Measurements from ENCODE around the gene SMIM38.

SMIM38 gene

GRCh38 chr11:69157156-69157821 is 1.6 kb downstream of the SMIM38 start:
- Histone ChIP-seq H3K9ac (ENCODE audit: low read depth, low read length) (no peak overlapping the region), H3K4me3 (ENCODE audit: low read depth, low read length) (no peak overlapping the region), H3K27me3 (ENCODE audit: control insufficient read depth, insufficient read depth, low read length) (no peaks in the 10 kb centered on the region), H3K9me3 (ENCODE audit: control insufficient read depth, insufficient read depth, low read length) (no peaks in the 10 kb centered on the region), H3K4me1 (ENCODE audit: control insufficient read depth, insufficient read depth, low read length) (peaks cover 3% of the 10 kb centered on the region), H3K36me3 (ENCODE audit: control insufficient read depth, insufficient read depth, low read length) (no peaks in the 10 kb centered on the region)

DNA sequence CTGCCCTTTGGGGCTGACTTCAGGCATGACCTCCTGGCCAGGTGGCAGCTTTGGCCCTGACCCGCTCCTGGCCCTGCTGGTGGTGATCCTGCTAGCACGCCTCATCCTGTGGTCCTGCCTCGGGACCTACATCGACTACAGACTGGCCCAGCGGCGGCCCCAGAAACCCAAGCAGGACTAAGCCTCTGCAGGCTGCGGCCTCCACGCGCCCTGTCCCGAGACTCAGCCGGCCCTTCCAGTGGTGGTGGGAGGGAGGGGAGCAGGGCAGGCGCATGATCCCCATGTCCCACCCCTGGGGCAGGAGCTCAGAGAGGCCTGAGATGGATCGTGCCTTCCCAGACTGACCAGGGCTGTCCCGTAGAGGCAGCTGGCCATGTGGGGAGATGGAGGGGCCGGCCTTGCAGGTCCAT is 2.1 kb downstream of the SMIM38 start:
- Histone ChIP-seq H3K27me3 (ENCODE audit: control insufficient read depth, insufficient read depth, low read length) (no peaks in the 10 kb centered on the region), H3K9me3 (ENCODE audit: control insufficient read depth, insufficient read depth, low read length) (no peaks in the 10 kb centered on the region)

GRCh38 chr11:69158301-69159149 is 2.8 kb downstream of the SMIM38 start:
- Histone ChIP-seq H3K4me1 (ENCODE audit: control insufficient read depth, insufficient read depth, low read length) (no peaks in the 10 kb centered on the region), H3K9me3 (ENCODE audit: control insufficient read depth, insufficient read depth, low read length) (no peaks in the 10 kb centered on the region), H3K9ac (ENCODE audit: low read depth, low read length) (no peak overlapping the region), H3K36me3 (ENCODE audit: control insufficient read depth, insufficient read depth, low read length) (no peaks in the 10 kb centered on the region), H3K4me3 (ENCODE audit: low read depth, low read length) (no peak overlapping the region), H3K27me3 (ENCODE audit: control insufficient read depth, insufficient read depth, low read length) (no peaks in the 10 kb centered on the region)

More for the DNA sequence above, 2.1 kb downstream of the SMIM38 start:
- H3K4me1 ChIP-seq (ENCODE audit: control insufficient read depth, insufficient read depth, low read length): no peaks in the 10 kb centered on the region
- no peak overlapping the region for H3K9ac ChIP-seq (ENCODE audit: low read depth, low read length)
- H3K4me3 ChIP-seq (ENCODE audit: low read depth, low read length): no peak overlapping the region
- no peaks in the 10 kb centered on the region for H3K36me3 ChIP-seq (ENCODE audit: control insufficient read depth, insufficient read depth, low read length)

DNA sequence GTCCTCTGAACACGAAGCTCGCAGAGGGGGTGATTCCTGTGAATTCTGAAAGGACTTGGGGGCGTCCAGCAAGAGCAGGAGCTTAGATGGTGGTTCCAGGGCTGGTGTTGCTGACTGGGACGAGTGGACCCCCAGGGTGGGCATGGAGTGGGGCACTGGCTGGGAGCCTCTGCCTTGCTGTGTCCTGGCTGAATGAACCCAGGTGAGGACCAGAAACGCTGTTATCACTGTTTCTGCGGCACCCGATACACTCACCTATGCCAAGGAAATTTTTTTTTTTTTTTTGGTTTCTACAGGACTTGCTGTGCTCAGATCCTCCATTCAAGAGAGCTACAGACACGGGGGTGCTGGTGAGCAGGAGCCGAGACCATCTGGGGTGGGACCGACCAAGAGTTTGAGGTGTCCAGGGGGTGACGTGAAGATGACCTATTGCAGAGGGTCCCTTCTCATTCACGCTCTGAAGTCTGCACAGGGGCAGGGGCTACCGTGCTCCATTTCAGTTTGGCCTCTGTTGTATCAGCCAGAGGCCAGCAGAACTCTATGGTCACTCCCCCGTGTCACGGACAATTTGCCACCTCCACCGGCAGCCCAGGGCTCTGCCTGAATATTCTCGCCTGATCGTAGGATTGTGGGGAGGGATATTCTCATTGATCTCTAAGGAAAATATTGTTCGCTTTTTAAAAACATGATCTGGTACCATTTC is 3.6 kb downstream of the SMIM38 start:
- H3K9me3 ChIP-seq (ENCODE audit: control insufficient read depth, insufficient read depth, low read length): peaks cover 2% of the 10 kb centered on the region
- H3K4me3 ChIP-seq (ENCODE audit: low read depth, low read length): no peak overlapping the region
- H3K9ac ChIP-seq (ENCODE audit: low read depth, low read length): no peak overlapping the region
- H3K4me1 ChIP-seq (ENCODE audit: control insufficient read depth, insufficient read depth, low read length): no peaks in the 10 kb centered on the region
- H3K36me3 ChIP-seq (ENCODE audit: control insufficient read depth, insufficient read depth, low read length): no peaks in the 10 kb centered on the region
- no peaks in the 10 kb centered on the region for H3K27me3 ChIP-seq (ENCODE audit: control insufficient read depth, insufficient read depth, low read length)

GRCh38 chr11:69160296-69161116 is 4.8 kb downstream of the SMIM38 start:
- Histone ChIP-seq H3K4me3 (ENCODE audit: low read depth, low read length) (no peak overlapping the region), H3K27me3 (ENCODE audit: control insufficient read depth, insufficient read depth, low read length) (no peaks in the 10 kb centered on the region), H3K9ac (ENCODE audit: low read depth, low read length) (no peak overlapping the region), H3K36me3 (ENCODE audit: control insufficient read depth, insufficient read depth, low read length) (no peaks in the 10 kb centered on the region), H3K4me1 (ENCODE audit: control insufficient read depth, insufficient read depth, low read length) (no peaks in the 10 kb centered on the region), H3K9me3 (ENCODE audit: control insufficient read depth, insufficient read depth, low read length) (peaks cover 2% of the 10 kb centered on the region)

GRCh38 chr11:69161117-69161407 is 5.3 kb downstream of the SMIM38 start:
- Histone ChIP-seq H3K9ac (ENCODE audit: low read depth, low read length) (no peak overlapping the region), H3K36me3 (ENCODE audit: control insufficient read depth, insufficient read depth, low read length) (no peaks in the 10 kb centered on the region), H3K4me1 (ENCODE audit: control insufficient read depth, insufficient read depth, low read length) (no peaks in the 10 kb centered on the region), H3K9me3 (ENCODE audit: control insufficient read depth, insufficient read depth, low read length) (peaks cover 2% of the 10 kb centered on the region), H3K27me3 (ENCODE audit: control insufficient read depth, insufficient read depth, low read length) (no peaks in the 10 kb centered on the region), H3K4me3 (ENCODE audit: low read depth, low read length) (no peak overlapping the region)

- no peak overlapping the region for H3K4me3 ChIP-seq (ENCODE audit: low read depth, low read length)
- peaks cover 2% of the 10 kb centered on the region for H3K9me3 ChIP-seq (ENCODE audit: control insufficient read depth, insufficient read depth, low read length)
- no peak overlapping the region for H3K9ac ChIP-seq (ENCODE audit: low read depth, low read length)
- H3K27me3 ChIP-seq (ENCODE audit: control insufficient read depth, insufficient read depth, low read length): no peaks in the 10 kb centered on the region
- no peaks in the 10 kb centered on the region for H3K36me3 ChIP-seq (ENCODE audit: control insufficient read depth, insufficient read depth, low read length)
- no peaks in the 10 kb centered on the region for H3K4me1 ChIP-seq (ENCODE audit: control insufficient read depth, insufficient read depth, low read length)
Measured at GRCh38 chr11:69162505-69162904, 6.8 kb downstream of the SMIM38 start.

DNA sequence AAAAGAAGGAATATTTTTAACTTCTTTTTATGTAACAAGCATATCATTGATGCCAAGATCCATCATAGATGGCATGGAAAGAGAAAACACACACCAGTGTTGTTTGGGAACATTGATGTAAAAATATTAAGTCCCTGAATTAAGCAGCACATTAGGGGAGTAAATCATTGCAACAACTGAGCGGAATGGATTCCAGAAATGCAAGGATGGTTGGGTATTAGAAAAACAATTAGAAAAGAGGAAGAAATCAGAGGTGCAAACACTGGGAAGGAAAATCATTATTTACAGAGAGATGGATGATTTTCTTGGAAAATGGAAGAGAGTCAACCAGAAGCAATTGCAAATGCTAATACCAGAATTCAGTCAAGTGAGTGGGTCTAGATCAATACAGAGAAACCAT is 8.1 kb downstream of the SMIM38 start:
- no peaks in the 10 kb centered on the region for H3K36me3 ChIP-seq (ENCODE audit: control insufficient read depth, insufficient read depth, low read length)
- no peak overlapping the region for H3K9ac ChIP-seq (ENCODE audit: low read depth, low read length)
- H3K4me1 ChIP-seq (ENCODE audit: control insufficient read depth, insufficient read depth, low read length): no peaks in the 10 kb centered on the region
- no peaks in the 10 kb centered on the region for H3K27me3 ChIP-seq (ENCODE audit: control insufficient read depth, insufficient read depth, low read length)
- H3K9me3 ChIP-seq (ENCODE audit: control insufficient read depth, insufficient read depth, low read length): peaks cover 2% of the 10 kb centered on the region
- no peak overlapping the region for H3K4me3 ChIP-seq (ENCODE audit: low read depth, low read length)

DNA sequence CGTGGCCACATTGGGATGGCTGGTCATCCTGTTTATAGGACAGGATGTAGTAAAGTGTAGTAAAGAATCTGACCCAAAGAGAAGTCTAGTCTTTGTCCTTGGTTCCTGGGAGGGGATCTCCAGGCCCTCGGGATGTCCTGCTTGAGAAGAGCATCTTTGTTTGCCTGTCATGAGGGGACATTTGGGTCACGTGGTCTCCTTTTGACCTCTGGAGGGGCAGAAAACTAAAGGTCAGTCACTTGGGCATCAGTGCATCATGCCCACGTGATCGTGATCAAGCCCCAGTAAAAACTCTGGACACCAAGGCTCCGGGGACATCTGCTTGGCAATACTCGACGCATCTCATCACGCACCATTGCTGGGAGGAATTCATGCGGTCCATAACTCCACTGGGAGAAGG is 9.1 kb downstream of the SMIM38 start:
- Histone ChIP-seq H3K27me3 (ENCODE audit: control insufficient read depth, insufficient read depth, low read length) (no peaks in the 10 kb centered on the region), H3K36me3 (ENCODE audit: control insufficient read depth, insufficient read depth, low read length) (no peaks in the 10 kb centered on the region), H3K9me3 (ENCODE audit: control insufficient read depth, insufficient read depth, low read length) (peaks cover 2% of the 10 kb centered on the region), H3K9ac (ENCODE audit: low read depth, low read length) (no peak overlapping the region), H3K4me1 (ENCODE audit: control insufficient read depth, insufficient read depth, low read length) (no peaks in the 10 kb centered on the region), H3K4me3 (ENCODE audit: low read depth, low read length) (no peak overlapping the region)

GRCh38 chr11:69165775-69166174 is 10.0 kb downstream of the SMIM38 start:
- H3K4me1 ChIP-seq (ENCODE audit: control insufficient read depth, insufficient read depth, low read length): no peaks in the 10 kb centered on the region
- peaks cover 2% of the 10 kb centered on the region for H3K9me3 ChIP-seq (ENCODE audit: control insufficient read depth, insufficient read depth, low read length)
- no peak overlapping the region for H3K4me3 ChIP-seq (ENCODE audit: low read depth, low read length)
- no peak overlapping the region for H3K9ac ChIP-seq (ENCODE audit: low read depth, low read length)
- no peaks in the 10 kb centered on the region for H3K36me3 ChIP-seq (ENCODE audit: control insufficient read depth, insufficient read depth, low read length)
- no peaks in the 10 kb centered on the region for H3K27me3 ChIP-seq (ENCODE audit: control insufficient read depth, insufficient read depth, low read length)

Data from iPS-15b (cell line).